GM21528 (cell line): ENCODE results near the gene ALDOA.

ENCODE experiments used
- ATAC-seq: cut with Tn5 transposase; IDR thresholded peaks from one replicate; pipeline ENCODE4 v1.9.1; 2021; ENCODE audit warnings: mild to moderate bottlenecking, moderate library complexity; ENCODE audit not compliant: unreplicated experiment, low FRiP score

The ALDOA gene

GRCh38 chr16:30068750-30069610, 3.4 kb downstream of the ALDOA start:
- no peak for ATAC-seq

GRCh38 chr16:30069611-30070462, 4.3 kb downstream of the ALDOA start:
- no peak for ATAC-seq

- no peak for ATAC-seq
These were observed 4.9 kb downstream of the ALDOA start for GRCh38 chr16:30070490-30070889.

- ATAC-seq = peak; percentile 55
These were observed 10.1 kb downstream of the ALDOA start, which contains the start of gene PPP4C for GRCh38 chr16:30075503-30076275. PPP4C (plus strand) TSS chr16:30075994; CDS start chr16:30076378, 384 bp downstream.

- ATAC-seq = peak; percentile 23
These were observed 10.8 kb downstream of the ALDOA start for GRCh38 chr16:30076276-30076791.

GRCh38 chr16:30077656-30078055, 12.1 kb downstream of the ALDOA start:
- no peak for ATAC-seq

GRCh38 chr16:30078744-30079143, 13.2 kb downstream of the ALDOA start:
- no peak for ATAC-seq

GRCh38 chr16:30079480-30079879, 13.9 kb downstream of the ALDOA start:
- ATAC-seq = no peak

GRCh38 chr16:30082545-30083090, 17.1 kb downstream of the ALDOA start:
- no peak for ATAC-seq

- ATAC-seq = no peak
These were observed 17.9 kb downstream of the ALDOA start for GRCh38 chr16:30083216-30084055.

GRCh38 chr16:30084096-30084815, 18.7 kb downstream of the ALDOA start:
- ATAC-seq = no peak

- ATAC-seq = no peak
These were observed 19.2 kb downstream of the ALDOA start for GRCh38 chr16:30084816-30085159.

- no peak for ATAC-seq
These were observed 19.7 kb downstream of the ALDOA start for GRCh38 chr16:30085247-30085646.

- no peak for ATAC-seq
These were observed 20.3 kb downstream of the ALDOA start for GRCh38 chr16:30085820-30086219.

GRCh38 chr16:30086291-30087140, 21.0 kb downstream of the ALDOA start:
- ATAC-seq = no peak

GRCh38 chr16:30087181-30087898, 21.8 kb downstream of the ALDOA start:
- no peak for ATAC-seq

GRCh38 chr16:30088237-30088831, 22.8 kb downstream of the ALDOA start:
- no peak for ATAC-seq
